D341Med (cell line): ENCODE results near the gene PEAK1.

Experiments
- DNase-seq: peaks from one replicate; pipeline ENCODE4 v3.0.0; 2012; ENCODE audit warnings: low spot score

PEAK1 gene

DNA sequence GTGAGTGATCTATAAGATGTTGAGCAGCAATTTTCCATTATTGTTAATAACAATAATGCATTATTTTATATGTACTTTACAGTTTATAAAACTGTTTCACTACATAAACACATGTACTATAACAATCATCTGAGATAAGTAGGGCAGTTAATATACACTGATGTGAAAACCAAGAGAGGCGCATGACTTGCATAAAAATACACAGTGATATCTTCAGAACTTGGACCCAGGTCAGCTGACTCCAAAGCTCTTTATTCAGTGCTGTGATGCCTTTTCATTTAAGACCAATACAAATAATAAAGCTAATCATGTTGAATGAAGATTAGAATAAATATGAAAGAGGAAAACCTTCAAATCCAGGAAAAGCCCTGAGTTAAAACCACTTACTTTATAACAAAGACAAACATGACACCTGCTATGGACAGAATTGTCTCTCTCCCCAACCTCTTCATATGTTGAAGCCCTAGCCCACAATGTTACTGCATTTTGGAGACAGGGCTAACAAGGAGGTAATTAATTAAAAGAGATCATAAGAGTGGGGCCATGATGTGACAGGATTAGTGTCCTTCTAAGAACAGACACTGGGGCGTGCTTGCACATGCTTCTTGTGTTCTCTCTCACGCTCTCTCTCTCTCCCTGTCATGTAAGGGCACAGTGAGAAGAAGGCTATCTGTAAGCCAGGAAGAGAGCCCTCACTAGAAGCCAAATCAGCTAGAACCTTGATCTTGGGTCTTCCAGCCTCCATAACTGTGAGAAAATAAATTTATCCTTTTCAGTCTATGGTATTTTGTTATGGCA lies 293.2 kb downstream of the PEAK1 start:
- DNase-seq = peak; percentile 60

DNA sequence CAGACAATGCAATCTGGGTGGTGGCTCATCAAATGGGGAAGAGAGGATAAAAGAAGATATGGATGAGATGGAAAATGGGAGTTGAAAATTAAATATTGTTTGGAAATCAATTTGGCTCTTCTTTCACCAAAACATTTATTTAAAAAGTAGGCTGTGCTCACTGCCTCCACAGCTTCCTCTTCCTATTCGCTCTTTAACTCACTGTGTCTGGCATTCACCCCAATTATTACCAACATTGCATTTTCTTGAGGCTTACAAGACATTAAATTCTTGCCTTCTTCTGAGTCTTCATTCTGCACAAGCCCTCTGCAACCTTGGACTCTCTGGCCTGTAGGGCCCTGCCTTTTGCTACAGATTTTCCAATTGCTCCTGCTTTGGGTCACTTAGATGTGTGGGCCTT lies 296.1 kb downstream of the PEAK1 start:
- no peak for DNase-seq

DNA sequence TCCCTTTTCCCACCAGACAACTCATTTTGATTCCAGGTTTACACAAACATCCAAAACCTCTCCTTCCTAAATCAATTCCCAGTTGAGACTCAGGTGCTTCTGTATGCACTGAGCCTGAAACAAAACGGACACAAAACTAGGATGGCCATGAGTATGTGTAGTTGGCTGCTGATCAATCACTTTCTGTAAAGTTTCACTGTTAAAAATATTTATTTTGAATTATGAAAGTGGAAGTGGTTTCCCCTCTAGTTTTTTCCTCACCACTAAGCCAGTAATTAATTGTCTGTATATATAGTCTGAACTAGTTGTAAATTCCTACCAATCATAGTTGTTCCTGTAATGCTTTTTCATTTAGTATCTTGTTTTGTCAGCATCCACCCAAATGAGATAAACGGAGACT lies 297.3 kb downstream of the PEAK1 start:
- DNase-seq = no peak

DNA sequence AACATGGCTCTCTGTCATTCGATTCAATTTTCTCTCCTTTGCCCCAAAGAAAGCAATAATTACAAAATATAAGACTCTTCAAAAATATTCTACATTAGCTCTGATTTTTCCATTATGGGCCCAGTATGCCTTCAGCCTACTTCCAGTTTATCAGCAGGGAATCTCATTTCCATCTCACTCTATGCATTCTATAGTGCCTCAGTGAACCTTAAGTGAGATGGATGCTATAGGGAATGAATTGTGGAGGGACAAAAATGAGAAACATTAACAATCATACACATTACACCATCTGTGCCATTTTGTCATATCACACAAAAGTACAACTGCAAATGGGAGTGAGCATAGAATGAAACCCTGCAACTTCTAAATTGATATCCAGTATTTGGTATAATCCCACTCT lies 298.3 kb downstream of the PEAK1 start:
- DNase-seq = no peak

DNA sequence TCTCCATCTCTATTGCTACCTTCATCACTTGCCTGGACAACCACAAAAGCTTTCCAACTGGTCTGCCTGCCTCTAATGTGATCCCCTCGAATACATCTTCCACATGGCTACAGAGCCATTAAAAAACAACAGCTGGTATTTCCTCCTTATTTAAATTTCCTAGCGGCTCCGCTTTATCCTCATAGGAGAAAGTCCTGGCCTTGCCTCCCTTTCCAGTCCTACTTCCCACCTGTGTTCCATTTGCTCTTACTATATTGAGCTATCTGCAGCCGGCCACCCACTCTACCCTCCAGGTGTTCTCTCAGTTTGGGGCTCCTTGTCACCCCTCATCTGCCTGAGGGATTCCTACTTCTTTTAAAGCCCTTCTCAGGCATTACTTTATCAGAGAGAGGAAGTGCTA lies 299.3 kb downstream of the PEAK1 start:
- no peak for DNase-seq

DNA sequence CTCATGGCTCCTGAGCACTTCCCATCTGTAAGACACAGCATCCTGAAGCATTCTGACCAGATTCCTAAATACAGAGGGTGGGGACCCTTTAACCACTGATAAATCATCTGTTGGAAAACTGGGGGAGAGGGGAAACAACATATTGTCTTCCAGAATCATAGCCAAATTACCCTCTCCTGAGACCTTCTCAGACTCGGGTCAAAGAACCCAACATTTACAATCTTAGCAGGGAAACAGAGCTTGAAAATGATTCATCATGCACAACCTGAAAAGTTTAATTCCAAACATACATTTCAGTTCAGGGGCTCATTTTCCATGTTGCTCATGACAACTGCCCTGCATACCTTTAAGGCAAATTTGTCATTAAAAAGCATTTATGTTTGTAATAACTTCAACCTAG lies 300.5 kb downstream of the PEAK1 start:
- DNase-seq = no peak

DNA sequence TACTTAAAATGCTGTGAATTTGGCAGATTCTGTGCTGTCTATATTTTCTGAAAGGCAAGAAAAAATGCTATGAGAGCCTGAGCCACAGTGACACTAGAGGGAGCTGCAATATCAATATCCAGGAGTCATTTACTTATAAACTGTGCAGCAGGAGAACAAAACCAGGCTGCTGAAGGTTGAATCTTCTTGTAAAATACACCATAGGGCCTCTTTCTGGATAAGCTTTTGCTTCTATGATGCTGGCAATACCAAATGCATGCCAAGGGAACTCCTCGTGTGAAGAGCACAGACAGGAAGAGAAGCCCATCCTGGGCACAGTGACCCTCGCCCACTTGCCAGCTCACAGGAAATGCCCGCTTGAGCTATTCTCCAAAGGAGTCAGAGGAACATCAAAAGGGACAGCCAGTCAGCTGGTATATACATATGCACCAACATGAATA lies 301.0 kb downstream of the PEAK1 start:
- DNase-seq = peak; percentile 68

DNA sequence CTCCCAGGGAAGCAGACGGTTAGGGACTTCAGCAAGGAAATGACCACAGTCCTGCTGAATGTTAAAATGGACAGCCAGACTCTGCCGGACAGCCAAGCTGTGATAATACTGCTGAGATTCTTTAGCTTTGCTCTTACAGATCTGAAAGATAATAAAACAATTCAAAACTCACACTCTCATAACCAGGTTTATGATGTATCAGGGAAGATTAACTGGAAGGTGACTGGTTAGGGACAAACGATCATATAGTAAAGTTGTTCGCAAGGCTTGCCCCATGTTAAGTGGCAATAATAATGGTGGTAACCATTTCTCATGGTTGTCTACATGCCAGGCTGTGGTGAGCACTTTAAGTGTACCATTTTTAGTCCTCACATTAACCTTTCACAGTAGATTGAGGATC lies 304.7 kb downstream of the PEAK1 start:
- no peak for DNase-seq

DNA sequence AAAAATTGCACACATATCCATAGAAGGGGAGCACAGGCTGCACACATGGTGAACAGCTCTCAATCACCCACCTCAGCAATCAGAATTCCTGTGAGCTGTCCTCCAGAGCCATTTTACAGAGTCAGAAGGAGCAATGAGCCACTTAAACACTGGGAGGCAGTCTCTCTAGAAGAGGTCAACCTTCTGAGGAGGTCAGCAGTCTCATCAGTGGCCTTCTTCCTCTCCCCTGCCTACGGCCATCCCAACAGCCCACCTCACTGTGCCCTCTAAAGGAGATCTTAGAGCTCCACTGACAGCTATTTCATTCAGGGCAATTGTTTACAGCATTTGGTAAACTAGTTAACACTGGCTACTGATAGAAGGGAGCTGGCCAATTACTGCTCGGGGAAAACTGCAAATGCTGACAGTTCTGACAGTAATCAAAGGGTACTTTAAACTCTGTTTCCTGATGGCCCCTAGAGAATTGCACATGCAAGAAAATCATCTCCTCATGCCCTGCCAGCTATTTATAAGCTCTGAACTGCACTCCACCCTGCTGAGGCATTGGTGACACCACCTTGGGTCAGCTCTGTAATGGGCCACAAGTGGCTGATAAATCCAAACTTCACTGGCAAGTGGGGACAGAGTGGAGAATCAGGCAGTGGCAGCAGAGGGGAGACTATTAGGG lies 306.9 kb downstream of the PEAK1 start:
- no peak for DNase-seq

DNA sequence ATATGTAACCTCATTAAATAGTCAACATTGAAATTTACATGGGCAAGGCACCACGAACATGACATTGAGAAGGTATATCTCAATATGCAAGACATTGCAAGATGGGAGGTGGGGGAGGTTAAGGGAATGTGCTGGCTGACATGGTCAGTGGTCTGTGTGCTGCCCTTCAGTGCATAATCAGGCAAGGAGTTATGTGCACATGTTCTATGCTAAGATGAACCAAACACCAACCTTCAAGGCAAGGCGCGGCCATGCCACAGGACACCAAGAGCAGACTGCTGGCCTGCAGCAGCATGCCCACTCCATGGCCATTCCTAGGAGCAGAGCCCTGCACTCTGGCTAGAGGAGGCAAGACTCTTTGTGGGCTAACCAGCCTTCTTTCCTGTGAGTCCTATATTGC lies 308.1 kb downstream of the PEAK1 start:
- no peak for DNase-seq

DNA sequence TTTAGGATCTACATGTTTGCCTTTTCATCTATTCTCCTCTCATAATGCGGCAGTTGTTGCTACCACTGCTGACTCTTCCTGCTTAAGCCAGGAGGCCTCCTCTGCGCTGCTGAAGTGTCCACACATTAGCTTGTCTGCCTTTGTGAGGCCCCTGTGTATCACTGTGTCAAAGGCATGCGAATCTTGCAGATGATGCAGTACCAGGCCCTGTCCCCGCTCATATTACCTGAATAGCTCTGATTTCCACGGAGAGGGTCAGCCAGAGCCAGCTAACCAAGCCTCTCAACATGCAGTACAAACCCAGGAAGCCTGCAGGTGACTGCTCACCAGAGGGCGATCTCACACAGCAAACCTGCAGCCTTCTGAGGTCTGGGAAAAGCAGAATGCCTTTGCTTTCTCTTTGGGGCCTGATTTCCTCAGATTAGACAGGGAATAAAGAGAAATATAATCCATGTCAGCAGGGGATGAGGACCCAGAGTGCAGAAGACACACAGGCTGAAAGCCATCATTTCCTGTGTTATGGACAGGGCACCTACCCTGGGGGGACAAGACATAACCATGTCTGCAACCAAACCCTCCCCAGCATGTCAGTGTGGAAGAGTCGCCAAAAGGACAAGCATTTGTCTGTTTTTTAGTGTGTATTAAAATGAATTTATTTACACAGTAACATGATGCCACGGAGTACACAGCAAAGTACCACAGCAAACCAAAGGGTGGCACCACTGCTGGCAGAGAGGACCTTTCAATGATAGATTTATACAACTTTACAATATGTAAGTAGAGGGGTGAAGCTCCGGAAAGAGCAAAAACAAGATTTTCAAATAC lies 312.2 kb downstream of the PEAK1 start:
- peak; percentile 79 for DNase-seq

DNA sequence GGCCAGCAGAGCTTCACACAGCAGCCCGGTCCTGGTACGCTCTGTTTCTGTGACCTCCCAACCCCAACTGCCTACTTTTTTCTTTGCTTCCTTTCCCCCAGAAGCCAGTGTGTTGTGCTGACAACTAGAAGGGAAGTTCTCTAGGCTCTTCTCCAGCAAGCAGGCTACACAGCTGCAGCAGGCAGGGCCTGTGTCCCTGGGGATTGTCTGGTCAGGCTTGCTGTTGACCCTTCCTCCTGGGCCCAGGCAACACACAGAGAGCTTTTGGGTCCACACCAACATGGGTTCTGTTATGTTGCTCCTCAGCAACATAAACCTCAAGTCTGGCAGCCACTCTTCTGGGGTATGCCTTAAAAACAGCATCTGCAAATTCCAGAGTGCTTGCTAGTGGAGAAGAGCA lies 312.8 kb downstream of the PEAK1 start:
- DNase-seq = no peak

DNA sequence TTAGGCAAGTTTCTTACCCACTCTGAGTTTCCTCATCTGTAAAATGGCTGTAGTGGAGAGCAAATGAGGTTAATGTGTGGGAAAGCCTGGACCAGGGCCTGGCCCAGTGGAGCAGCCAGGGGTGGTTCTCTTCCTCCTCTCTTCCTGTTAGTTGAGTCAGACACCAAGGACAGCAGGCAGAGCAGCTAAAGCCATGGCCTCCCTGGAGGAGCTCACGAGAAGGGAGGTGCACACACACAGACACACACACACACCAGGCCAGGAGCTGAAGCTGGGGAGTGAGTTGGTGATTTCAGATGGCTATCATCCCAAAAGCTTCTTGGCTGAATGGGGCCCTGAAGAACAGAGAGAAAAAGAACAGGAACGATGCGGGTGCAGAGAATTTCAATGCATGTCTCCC lies 315.7 kb downstream of the PEAK1 start:
- DNase-seq = no peak

DNA sequence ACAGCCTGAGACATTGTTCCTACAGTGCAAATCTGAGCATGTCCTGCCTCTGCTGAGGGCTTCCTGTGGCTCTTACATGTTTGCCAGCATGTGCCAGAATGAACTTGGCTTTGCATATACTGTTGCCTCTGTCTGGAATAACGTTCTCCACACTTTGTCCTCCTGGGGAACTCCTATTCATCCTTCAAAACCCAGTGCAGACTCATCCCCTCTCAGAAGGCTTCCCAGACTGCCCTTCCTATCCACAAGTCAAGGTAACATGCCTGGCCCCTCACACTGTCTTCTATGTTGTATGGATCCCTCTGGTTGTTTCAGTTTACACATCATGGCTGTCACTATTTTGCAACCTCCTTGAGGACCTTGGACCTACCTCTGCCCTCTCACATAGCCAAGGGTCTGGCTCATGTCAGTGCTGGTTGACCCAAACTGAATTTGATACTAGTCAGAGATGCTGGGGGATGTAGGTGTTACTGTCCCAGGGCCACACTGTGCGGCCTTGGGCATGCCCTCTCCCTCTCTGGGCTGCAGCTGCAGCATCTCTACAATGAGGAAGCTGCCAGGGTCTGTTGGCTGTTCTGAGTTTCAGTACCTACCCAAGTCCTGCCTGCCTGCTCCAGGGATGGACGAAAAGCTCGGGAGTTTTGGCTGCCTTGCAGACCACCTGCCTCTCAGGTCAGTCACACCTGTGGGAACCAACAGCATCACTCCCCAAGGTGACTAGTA lies 320.0 kb downstream of the PEAK1 start:
- no peak for DNase-seq

DNA sequence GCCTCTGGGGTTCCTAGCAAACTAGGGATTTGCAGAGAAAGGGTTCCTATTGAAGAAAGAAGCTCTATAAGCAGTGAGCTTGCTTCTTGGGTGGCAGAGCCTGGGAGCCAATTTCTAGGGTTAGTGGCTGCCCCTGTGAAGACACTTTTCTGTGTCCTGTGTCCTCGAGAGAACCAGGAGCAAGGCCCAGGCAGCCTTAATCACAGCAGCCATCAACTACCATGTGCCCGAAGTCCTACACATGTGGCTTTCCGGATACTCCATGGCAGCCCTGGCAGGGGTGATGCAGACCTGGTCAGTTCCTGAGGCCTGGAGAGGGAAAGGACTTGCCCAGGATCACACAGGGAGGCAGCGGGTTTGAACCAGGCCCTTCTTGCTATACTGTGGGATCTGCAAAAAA lies 321.3 kb downstream of the PEAK1 start:
- no peak for DNase-seq

DNA sequence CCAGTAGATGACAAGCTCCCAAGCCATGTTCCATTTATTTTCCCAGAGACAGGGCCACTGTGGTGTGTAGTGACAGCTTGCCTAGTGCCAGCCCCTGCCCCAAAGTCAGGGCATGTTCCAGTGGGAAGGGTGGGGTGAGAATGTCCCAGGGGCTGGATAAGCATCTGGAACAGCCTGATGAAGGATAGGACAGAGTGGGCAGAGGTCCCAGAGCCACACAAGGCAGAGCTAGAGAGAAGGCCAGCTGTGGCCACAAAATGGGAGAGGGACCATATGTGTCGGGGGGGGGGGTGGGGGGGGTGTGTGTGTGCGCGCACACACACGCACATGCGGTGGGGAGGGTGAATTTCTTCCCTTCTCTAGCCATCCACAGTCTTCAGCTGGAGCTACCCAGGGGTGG lies 322.0 kb downstream of the PEAK1 start:
- no peak for DNase-seq

DNA sequence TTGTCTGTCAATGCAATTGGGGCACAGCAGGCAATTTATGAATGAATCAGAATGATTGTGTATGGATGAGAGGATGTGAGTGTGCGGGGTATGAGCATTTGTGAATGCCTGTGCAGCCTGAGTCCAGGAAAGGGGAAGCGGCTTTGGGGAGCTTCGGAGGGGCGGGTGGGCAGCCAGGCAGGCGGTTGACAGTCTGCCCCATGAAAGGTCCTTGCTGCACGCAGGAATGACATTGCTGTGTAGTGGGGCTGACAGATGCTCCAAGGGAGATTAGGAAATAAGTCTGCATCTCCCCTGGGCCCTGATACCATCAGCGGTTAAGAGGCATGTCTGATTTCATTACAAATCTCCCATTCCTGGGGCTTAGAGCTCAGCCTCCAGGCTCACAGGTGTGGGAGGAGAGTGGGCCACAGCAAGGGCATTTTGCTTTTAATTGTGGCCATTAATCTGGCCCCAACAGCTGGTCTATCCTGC lies 322.6 kb downstream of the PEAK1 start:
- peak; percentile 84 for DNase-seq

DNA sequence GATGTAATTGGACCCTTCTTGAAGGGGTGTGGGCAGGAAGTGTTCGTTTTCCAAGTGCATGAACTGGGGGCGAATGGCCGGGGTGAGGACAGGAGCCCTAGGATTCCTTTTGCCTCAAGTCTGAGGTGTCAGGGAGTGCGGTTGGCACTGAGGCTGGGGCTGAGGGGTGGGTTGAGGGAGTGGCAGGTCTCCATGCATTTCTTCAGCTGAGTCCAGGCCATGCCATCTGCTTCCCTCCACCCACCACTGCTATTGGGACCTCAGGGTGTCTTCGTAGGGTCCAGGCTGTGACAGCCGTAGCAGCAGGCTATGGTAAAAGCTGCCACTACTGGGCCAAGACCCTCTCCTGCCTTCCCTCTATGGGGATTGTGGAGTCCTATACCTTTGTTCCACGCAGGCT lies 323.4 kb downstream of the PEAK1 start:
- DNase-seq = no peak

DNA sequence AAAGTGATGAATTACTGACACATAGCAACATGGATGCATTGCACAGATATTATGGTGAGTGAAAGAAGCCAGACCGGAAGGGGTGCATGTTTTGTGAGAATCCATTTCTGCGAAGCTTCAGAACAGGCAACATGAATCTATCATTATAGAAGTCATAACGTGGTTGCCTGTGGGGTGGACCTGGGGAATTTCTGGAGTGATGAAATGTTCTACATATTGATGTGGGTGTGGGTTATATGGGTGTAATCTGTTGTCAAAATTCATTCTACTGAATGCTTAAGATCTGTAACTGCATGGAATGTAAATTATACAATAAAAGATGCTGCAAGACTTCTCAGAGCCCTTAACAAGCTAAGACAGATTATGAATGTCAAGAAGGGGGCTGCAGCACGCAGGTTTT lies 323.8 kb downstream of the PEAK1 start:
- no peak for DNase-seq

DNA sequence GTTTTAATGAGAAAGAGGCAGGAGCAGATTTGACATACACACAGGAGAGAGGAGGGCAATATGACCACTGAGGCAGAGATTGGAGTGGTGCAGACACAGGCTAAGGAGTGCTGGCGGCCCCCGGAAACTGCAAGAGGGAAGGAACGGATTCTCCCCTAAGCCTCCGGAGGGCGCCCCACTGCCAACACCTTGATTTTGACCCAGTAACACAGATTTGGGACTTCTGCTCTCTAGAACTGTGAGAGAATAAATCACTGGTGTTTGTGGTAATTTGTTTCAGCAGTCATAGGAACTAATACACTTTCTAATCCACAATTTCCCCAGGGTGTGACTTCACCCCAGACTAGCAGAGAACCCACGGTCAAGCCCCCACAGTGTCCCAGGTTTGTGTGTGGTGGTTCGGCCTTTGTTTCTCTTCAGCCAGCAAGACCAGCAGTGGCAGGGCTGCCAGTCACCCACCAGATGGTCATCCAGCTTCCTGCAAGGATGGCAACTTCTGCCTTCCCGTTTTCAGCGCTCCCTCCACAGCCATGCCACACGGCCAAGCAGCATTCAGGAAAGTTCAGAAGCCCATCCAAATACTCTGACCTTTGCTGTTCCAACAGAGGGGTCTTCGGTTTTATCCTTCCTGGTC lies 325.4 kb downstream of the PEAK1 start:
- DNase-seq = no peak

DNA sequence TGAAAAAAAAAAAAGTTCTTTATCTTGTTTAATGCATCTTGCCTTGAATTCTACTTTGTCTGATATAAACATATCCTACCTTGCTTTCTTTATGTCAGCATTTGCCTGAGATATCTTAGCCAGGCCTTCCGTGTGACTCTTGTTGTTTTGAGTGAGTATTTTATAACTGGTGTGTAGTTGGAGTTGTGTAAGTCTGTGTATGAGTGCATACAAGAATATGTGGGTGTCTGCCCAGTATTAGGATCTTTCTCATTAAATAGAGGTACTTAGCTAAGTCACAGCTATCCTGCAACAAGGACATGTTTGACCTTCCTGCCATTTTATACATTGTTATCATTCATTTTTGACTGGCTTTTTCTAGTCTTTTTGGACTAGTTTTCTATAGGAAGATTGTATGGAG lies 326.5 kb downstream of the PEAK1 start:
- DNase-seq = no peak

DNA sequence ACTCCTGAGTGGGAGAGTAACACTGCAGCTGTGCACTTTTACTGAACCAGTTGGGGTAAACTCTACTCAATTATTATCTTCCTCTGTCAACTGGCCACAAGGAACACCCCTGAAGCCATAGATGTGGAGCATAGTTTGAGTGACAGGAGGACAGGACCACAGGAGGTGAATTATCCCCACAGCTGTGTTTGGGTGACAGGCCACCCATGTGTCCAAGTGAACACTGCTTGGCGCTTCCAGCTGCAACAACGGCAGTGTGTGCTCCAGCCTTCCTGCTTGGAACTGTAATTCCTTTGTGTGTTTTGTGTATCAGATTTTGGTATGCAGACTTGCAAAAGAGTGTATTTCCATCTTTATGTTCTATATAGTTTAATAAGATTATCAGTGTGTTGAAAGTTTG lies 328.8 kb downstream of the PEAK1 start:
- DNase-seq = no peak
